Heart left ventricle (tissue), 13 donors: ENCODE data around the gene RNF208.

Source experiments
- CTCF ChIP-seq, 12 donors: fragments of 200-600 bp; sonication (generic) in 4 of 12; IDR thresholded peaks; one replicate each; pipeline versions ENCODE4 v1.5.0 to v1.8.0; 2018 to 2022; ENCODE audit warnings: antibody characterized with exemption in 12 of 12, mild to moderate bottlenecking in 5 of 12
- POLR2A ChIP-seq, 2 donors: fragments of 450-650 bp; IDR thresholded peaks; one replicate each; pipeline ENCODE4 v1.6.1; 2017; ENCODE audit warnings: antibody characterized with exemption in 2 of 2, mild to moderate bottlenecking in 2 of 2, moderate library complexity in 2 of 2
- donor health status: ischemic (EF 13 %, LVEDD 7.1; RV severe dilation, severe dysfunction).
- donor health status: DM: no; HTN: yes; CAD: no.
- donor health status: DM: no; HTN: no; CAD: no.
- donor health status: ischemic (EF 25% LVEDD 6.9; RV normal size, moderate dysfunction).
- donor health status: ischemic (EF 25% LVEDD 5.7; RV mildly dilated, moderate dysfunction).
- donor health status: ischemic (EF 35%, LVEDD 5.7; RV mildly dilated, moderate dysfunction).
- donor health status: nonischemic (EF 11% LVEDD 7.7; RV severe dilation, severe dysfunction).
- donor health status: DM: yes; HTN: yes; CAD: no.
- donor health status: PGD.
- donor health status: ischemic (EF 29% LVEDD 5.4; RV normal size, mild dysfunction).
- donor health status: nonischemic (EF 23%, LVEDD 6.1; RV moderate dilation, normal function).

- no peak for TF ChIP-seq CTCF (IDR thresholded peaks at IDR 0.05)
- TF ChIP-seq POLR2A (IDR thresholded peaks at IDR 0.05), result no peak
These were observed 45.9 kb upstream of the RNF208 start for GRCh38 chr9:137267933-137268355.
